CD14-positive monocyte (primary cell): Measurements from ENCODE around the gene PMF1. TPM values are rescaled to one million over a fixed set of nuclear protein-coding genes. Genes with fewer than 3 reads are reported as not detected.

Experiments used
- DNase-seq, 3 donors: peaks; one replicate each; pipeline ENCODE4 v3.0.0-alpha.2; 2011 to 2022
- H2AFZ ChIP-seq: 2 replicates; pipeline ENCODE4 v1.6.0; 2012; ENCODE audit warnings: mild to moderate bottlenecking, low read depth, low read length, inconsistent platforms; ENCODE audit not compliant: insufficient read depth, poor library complexity, severe bottlenecking
- H3K27ac ChIP-seq, 2 donors: 1 replicate in 1 of 2; 2 replicates in 1 of 2; pipeline ENCODE4 v1.5.1; 2012 to 2013; ENCODE audit warnings: low read length in 2 of 2, control low read depth in 1 of 2, inconsistent platforms in 1 of 2, low read depth in 1 of 2, mild to moderate bottlenecking in 1 of 2
- H3K27me3 ChIP-seq, 2 donors: one replicate each; pipeline versions ENCODE4 v1.6.0 to v1.6.1; 2011 to 2013; ENCODE audit warnings: low read length in 2 of 2; ENCODE audit not compliant: control insufficient read depth in 2 of 2, insufficient read depth in 2 of 2
- H3K36me3 ChIP-seq, 2 donors: replicated peaks in 1 of 2; 1 replicate in 1 of 2; 2 replicates in 1 of 2; pipeline versions ENCODE4 v1.5.1 to v1.6.1; 2012 to 2013; ENCODE audit warnings: low read length in 2 of 2, control low read depth in 1 of 2, inconsistent platforms in 1 of 2, mild to moderate bottlenecking in 1 of 2; ENCODE audit not compliant: insufficient read depth in 2 of 2, control insufficient read depth in 1 of 2
- H3K4me1 ChIP-seq, 2 donors: 1 replicate in 1 of 2; 2 replicates in 1 of 2; pipeline versions ENCODE4 v1.5.1 to v1.6.1; 2012 to 2013; ENCODE audit warnings: low read length in 2 of 2, control low read depth in 1 of 2, inconsistent platforms in 1 of 2, mild to moderate bottlenecking in 1 of 2, moderate library complexity in 1 of 2; ENCODE audit not compliant: insufficient read depth in 2 of 2, control insufficient read depth in 1 of 2
- H3K4me2 ChIP-seq: replicated peaks from 2 replicates; pipeline ENCODE3; 2012; ENCODE audit warnings: low read length, moderate library complexity, mild to moderate bottlenecking; ENCODE audit not compliant: poor library complexity, severe bottlenecking; ENCODE audit errors: extremely low read depth
- H3K4me3 ChIP-seq, 3 experiments: fragments of 200-600 bp in 1 of 3; sonication (generic) in 1 of 3; replicated peaks in 1 of 3; 1 replicate in 2 of 3; 2 replicates in 1 of 3; pipeline ENCODE4 v1.5.1; 2011 to 2013; ENCODE audit warnings: low read length in 3 of 3, mild to moderate bottlenecking in 3 of 3, control low read depth in 2 of 3, low read depth in 2 of 3, inconsistent platforms in 1 of 3, moderate library complexity in 1 of 3
- H3K79me2 ChIP-seq: 2 replicates; pipeline ENCODE4 v1.6.0; 2012; ENCODE audit warnings: mild to moderate bottlenecking, control low read depth, inconsistent platforms, low read length, moderate library complexity; ENCODE audit not compliant: insufficient read depth
- H3K9ac ChIP-seq: 2 replicates; pipeline ENCODE4 v1.6.0; 2017; ENCODE audit warnings: low read length, mild to moderate bottlenecking; ENCODE audit not compliant: insufficient read depth, poor library complexity, severe bottlenecking
- H3K9me3 ChIP-seq, 2 donors: replicated peaks in 1 of 2; 1 replicate in 1 of 2; 2 replicates in 1 of 2; pipeline versions ENCODE4 v1.5.1 to v1.6.1; 2012 to 2013; ENCODE audit warnings: low read length in 2 of 2, control low read depth in 1 of 2; ENCODE audit not compliant: control insufficient read depth in 1 of 2, insufficient read depth in 1 of 2
- H4K20me1 ChIP-seq: 2 replicates; pipeline ENCODE4 v1.6.0; 2012; ENCODE audit warnings: mild to moderate bottlenecking, low read length, control low read depth, moderate library complexity; ENCODE audit not compliant: insufficient read depth
- H3K27ac Mint-ChIP-seq, 7 donors: one replicate each; pipeline ENCODE4 v1.8.0; 2020; ENCODE audit warnings: mild to moderate bottlenecking in 7 of 7, mixed read lengths in 7 of 7, moderate library complexity in 6 of 7, inconsistent platforms in 2 of 7
- H3K27me3 Mint-ChIP-seq, 3 donors: one replicate each; pipeline ENCODE4 v1.8.0; 2021 to 2022; ENCODE audit warnings: low read depth in 3 of 3, mild to moderate bottlenecking in 3 of 3, mixed read lengths in 3 of 3, moderate library complexity in 3 of 3, inconsistent platforms in 1 of 3
- H3K36me3 Mint-ChIP-seq, 2 donors: one replicate each; pipeline ENCODE4 v1.8.0; 2020; ENCODE audit warnings: mixed read lengths in 2 of 2, inconsistent platforms in 1 of 2, mild to moderate bottlenecking in 1 of 2
- H3K4me1 Mint-ChIP-seq: one replicate; pipeline ENCODE4 v1.8.0; 2020; ENCODE audit warnings: mild to moderate bottlenecking, mixed read lengths
- H3K4me3 Mint-ChIP-seq, 2 donors: one replicate each; pipeline ENCODE4 v1.8.0; 2020; ENCODE audit warnings: mild to moderate bottlenecking in 2 of 2, mixed read lengths in 2 of 2, moderate library complexity in 1 of 2
- H3K9me3 Mint-ChIP-seq, 7 donors: one replicate each; pipeline ENCODE4 v1.8.0; 2020 to 2022; ENCODE audit warnings: mixed read lengths in 7 of 7, mild to moderate bottlenecking in 6 of 7, moderate library complexity in 6 of 7, inconsistent platforms in 2 of 7
- WGBS: methylation state at CpG from one replicate; pipeline ENCODE4 v1.1.5; 2013; ENCODE audit warnings: missing lambda C conversion rate; ENCODE audit not compliant: insufficient coverage; 5-methylcytosine and 5-hydroxymethylcytosine counted together
- intact Hi-C, 2 donors: fragments of 100-400 bp; cut with micrococcal nuclease; formaldehyde crosslinking; loops; one replicate each; pipeline versions ENCODE4 v1.15.0 to v1.15.1; 2023
- polyA plus RNA-seq, 3 donors: library from polyadenylated mRNA; depleted of rRNA in 1 of 3; unstranded in 2 of 3; stranded (reverse) in 1 of 3; fragments of 300-500 nt in 2 of 3; fragments of >200 nt in 1 of 3; fragmentation: Illumina TruSeq in 2 of 3; gene quantifications; 1 replicate in 2 of 3; 2 replicates in 1 of 3; pipeline ENCODE4 v1.2.3, GENCODE V29; 2012 to 2021
- TF ChIP-seq, protein P1 (sequence below): fragments of 200-600 bp; IDR thresholded peaks from one replicate; pipeline ENCODE4 v1.8.0; 2022; ENCODE audit warnings: antibody characterized with exemption, mild to moderate bottlenecking

The PMF1 gene
- polyA plus RNA-seq, 3 donors, result 83.7 to 90.4 (median 86.1) TPM

DNA sequence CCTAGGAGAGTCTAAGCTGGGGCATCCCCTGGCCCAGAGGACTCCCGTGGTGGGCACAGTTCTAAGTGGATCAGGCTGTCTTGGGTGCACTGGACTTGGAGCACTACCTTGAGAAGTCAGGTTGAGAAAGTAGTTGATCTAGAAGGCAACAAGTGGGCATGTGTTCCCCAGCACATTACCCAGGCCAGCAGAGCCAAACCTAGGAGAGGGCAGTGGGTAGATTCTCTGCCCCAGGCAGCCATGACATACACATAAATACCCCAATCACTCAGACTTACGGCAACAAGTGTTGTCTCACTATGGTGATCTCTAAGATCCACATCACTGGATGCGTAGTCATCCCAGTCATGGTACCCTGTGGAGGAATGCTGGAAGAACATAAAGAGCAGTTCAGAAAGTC, 1.6 kb upstream of the PMF1 start:
- H3K4me2 ChIP-seq, result no peak overlapping the region
- no peak overlapping the region for H3K27ac ChIP-seq
- H3K9ac ChIP-seq, result no peak overlapping the region
- intact Hi-C loops, result no loop called here
- H3K36me3 ChIP-seq, result peaks cover 47 to 54% of the 10 kb centered on the region in 2 donors
- H3K4me3 ChIP-seq, result no peak overlapping the region
- Mint-ChIP-seq H3K36me3 (peaks cover 50 to 78% of the 10 kb centered on the region in 2 donors), H3K27ac (peak overlapping the region in 3 of 7 donors; percentile 33 to 60 (median 40)), H3K4me3 (no peak overlapping the region), H3K9me3 (no peaks in the 10 kb centered on the region), H3K27me3 (peaks cover 0 to 2% (median 2%) of the 10 kb centered on the region in 3 donors), H3K4me1 (peaks cover 18% of the 10 kb centered on the region)
- H2AFZ ChIP-seq, result no peak overlapping the region
- H4K20me1 ChIP-seq, result no peaks in the 10 kb centered on the region
- H3K27me3 ChIP-seq, result no peaks in the 10 kb centered on the region
- TF ChIP-seq, protein P1, sequence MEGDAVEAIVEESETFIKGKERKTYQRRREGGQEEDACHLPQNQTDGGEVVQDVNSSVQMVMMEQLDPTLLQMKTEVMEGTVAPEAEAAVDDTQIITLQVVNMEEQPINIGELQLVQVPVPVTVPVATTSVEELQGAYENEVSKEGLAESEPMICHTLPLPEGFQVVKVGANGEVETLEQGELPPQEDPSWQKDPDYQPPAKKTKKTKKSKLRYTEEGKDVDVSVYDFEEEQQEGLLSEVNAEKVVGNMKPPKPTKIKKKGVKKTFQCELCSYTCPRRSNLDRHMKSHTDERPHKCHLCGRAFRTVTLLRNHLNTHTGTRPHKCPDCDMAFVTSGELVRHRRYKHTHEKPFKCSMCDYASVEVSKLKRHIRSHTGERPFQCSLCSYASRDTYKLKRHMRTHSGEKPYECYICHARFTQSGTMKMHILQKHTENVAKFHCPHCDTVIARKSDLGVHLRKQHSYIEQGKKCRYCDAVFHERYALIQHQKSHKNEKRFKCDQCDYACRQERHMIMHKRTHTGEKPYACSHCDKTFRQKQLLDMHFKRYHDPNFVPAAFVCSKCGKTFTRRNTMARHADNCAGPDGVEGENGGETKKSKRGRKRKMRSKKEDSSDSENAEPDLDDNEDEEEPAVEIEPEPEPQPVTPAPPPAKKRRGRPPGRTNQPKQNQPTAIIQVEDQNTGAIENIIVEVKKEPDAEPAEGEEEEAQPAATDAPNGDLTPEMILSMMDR, result no peak
- H3K9me3 ChIP-seq, result no peaks in the 10 kb centered on the region
- H3K79me2 ChIP-seq, result peaks cover 41% of the 10 kb centered on the region
- WGBS, result 100% methylated on average over 1 of the region's 3 CpGs
- DNase-seq, result no peak
- peaks cover 17 to 23% of the 10 kb centered on the region in 2 donors for H3K4me1 ChIP-seq

DNA sequence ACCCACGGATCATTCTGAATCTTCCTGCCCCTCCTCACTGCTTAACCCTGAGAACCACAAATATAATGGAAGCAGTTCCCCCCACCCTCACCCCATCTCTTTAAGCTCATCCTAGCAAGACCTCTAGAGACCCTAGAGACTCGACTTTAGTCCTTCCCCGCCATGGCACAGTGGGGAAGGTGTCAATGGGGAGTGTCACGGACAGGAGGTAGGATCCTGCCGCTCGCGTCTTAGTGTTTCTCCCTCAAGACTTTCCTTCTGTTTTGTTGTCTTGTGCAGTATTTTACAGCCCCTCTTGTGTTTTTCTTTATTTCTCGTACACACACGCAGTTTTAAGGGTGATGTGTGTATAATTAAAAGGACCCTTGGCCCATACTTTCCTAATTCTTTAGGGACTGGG, 677 bp upstream of the PMF1 start:
- Histone ChIP-seq H3K36me3 (peaks cover 40 to 46% of the 10 kb centered on the region in 2 donors), H3K4me3 (peak overlapping the region; percentile 69 to 87 (median 74)), H3K9me3 (no peaks in the 10 kb centered on the region), H3K4me1 (peaks cover 22 to 31% of the 10 kb centered on the region in 2 donors), H4K20me1 (no peaks in the 10 kb centered on the region), H2AFZ (peak overlapping the region; percentile 80), H3K79me2 (peaks cover 36% of the 10 kb centered on the region), H3K9ac (peak overlapping the region; percentile 83), H3K27me3 (no peaks in the 10 kb centered on the region), H3K4me2 (peak overlapping the region; percentile 94), H3K27ac (peak overlapping the region in 1 of 2 donors; percentile 97)
- Mint-ChIP-seq H3K36me3 (peaks cover 45 to 69% of the 10 kb centered on the region in 2 donors), H3K27me3 (peaks cover 0 to 2% (median 2%) of the 10 kb centered on the region in 3 donors), H3K9me3 (no peaks in the 10 kb centered on the region), H3K4me3 (peak overlapping the region in 1 of 2 donors; percentile 95), H3K27ac (peak overlapping the region; percentile 96 to 99 (median 98)), H3K4me1 (peaks cover 20% of the 10 kb centered on the region)
- no peak for DNase-seq
- intact Hi-C loops, result no loop called here
- WGBS, result 100% methylated on average over 1 of the region's 9 CpGs
- TF ChIP-seq, protein P1, result no peak
